NCI-H82 (cell line): ENCODE data around the gene FAAP100.
A peak's percentile ranks its signal among the peaks of the same experiment; 100 is the strongest.

Source experiments
- DNase-seq: peaks from one replicate; lab custom pipeline; 2025; lab: John Stamatoyannopoulos, UW

Gene FAAP100

DNA sequence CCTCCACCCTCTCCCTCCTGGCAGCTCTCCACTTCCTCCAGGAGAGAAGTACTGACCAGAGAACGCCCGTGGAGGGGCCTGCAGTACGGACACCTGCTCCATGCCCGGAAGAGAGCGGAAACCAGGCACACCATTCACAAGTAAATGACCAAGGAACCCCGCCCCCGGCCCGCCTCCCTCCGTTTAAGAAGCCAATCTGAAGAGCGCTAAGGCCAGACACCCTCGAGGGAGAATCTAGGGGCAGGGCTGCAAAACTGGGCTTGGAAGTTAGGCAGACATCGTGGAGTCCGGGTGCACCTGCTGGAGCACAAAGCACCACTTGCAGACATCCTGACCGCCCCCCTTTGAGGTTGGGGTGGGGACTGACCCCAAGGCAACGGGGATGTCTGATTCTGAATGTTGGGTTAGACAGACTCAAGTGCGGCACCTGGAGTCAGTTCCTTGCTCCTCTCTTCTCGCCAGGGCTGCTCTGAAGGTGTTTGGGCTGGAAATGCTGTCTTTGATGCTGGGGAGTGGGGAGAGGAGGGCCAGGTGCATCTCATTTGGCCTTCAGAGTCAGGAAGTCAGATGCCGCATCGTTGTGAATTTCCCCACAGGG is 964 bp upstream of the FAAP100 start:
- peak; percentile 91 for DNase-seq

DNA sequence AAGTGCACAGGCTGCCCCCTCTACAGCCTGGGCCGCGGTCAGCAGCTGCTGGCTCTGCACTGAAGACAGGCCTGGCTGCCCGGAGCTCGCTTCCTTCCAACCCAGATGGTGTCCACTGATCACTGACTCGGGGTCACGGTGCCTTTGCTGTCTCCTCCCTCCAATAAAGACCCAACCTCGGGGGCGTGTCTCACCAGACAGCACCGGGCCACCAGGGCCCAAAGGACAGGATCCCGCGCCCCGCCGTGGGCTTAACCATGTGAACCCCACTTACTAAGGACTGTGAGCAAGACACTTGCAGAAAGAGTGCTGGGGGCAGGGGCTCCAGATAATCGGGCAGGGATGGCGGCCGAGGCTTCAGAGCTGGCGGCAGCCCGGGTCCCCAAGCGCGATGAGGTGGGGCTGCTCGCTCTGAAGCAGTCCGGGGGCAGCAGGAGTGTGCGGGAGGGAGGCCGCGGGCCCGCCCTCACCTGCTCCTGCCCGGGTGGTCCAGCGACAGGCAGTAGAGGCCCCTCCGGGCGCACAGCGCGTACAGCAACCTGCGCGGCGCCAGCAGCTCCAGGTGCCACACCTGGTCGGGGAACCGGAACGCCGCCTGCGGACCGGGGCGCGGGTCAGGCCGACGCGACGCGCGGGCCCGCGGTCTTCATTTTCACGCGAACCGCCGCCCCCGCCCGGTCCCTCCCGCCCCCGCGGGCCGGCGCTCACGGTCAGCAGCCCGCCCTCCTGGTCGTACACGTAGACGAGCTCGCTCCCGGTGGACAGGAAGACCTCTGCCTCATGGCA is 502 bp downstream of the FAAP100 start:
- peak; percentile 36 for DNase-seq

DNA sequence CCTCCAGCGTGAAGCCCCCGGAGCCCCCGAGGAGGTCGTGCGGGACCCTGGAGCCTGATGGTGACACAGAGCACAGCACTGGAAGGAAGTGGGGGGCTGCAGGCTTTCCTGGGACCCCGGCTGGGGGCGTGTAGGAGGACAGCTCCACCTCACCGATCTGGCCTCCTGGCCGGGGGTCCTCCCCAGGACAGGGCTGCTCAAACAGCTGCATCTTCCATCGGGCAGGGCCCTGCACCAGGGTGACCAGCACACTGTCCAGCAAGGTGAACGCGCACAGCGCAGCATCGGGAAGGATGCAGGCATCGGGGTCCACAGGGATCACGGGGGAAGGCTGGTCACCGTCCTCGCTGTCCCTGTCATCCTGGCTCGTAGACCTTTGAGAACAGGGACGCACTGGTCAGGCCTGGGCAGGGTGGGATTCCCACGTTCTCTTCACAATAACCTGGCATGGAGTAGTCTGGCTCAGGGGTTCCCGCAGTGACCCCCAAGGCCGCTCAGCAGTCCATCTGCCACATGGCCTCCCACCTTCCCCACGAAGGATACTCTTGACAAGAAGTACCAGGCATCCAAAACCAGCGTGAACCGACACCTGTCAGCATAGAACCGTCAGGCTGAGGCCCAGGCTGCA is 1.2 kb downstream of the FAAP100 start:
- no peak for DNase-seq

DNA sequence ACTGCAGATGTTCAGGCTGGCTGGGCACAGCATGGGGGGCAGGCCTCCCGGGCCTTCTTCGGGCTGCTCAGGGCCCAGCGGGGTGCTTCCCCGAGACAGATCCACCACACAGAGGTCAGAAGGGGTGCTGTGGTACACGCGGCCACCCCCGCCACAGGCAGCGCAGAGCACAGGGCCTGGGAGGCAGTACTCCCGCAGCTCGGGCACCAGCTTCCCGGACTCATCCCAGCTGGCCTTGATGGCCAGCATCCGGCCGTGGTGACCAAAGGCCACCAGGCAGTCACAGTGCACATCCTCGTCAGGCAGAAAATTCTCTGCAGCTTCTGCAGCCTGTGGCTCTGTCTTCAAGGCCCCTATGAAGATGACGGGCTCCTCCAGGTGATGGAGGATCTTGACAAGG is 1.9 kb downstream of the FAAP100 start:
- no peak for DNase-seq

DNA sequence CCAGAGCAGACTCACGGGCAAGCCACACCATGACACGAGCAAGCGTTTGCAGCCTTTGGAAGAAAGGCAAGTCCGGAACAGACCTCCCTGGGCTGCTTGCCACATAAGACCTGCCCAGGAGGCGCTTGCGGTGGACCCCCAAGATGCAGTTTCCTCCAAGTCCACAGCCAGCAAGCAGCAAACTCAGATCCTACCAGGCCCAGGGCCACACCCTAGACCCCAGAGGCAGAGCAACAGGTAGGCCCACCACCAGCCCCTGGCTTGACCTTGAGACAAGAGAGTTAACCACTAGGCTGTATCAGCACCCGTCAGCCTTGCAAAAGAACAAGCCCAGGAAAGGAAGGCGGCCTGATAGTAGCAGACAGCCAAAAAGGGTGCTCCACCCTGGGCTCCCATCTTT is 2.3 kb downstream of the FAAP100 start:
- DNase-seq: no peak

DNA sequence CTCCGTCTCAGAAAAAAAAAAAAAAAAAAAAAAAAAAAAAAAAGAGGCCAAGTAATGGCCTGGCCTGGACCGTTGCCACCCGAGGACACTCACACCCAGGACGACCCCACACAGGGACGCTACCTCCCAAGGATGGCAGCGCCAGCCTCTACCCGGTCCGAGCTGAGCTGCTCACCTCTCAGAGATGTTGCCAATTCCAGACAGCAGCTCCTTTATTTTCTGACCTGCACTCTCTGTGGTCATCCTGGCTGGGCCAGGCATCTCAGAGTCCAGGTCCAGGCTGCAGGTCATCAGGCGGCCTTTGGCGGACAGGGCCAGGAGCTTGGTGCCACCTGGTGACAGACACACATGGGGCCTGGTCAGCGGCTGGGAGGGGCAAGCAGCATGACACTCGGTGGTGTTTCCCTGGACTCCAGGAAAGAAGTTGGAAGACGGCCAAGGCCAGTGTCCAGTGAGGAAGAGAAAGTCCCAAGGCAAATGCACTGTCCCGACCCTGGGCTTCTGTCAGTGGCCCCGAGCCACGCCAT is 3.1 kb downstream of the FAAP100 start:
- DNase-seq: no peak

DNA sequence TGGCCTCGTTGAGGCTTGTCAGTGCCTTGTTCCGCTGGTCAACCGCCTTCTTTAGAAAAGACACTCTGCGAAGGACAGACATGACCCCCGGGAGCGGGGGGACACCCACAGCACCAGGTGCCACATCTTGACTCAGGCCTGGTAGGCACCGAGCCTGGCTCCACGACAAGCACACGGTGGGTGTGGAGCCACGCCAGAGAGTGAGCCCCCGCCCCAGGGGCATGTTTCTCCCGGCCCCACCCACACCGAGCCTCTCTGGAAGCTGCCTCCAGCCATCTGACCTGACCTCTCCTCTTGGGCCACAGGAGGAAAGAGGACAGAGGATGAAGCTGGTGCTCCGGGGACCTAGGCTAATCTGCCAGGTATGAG is 4.6 kb downstream of the FAAP100 start:
- DNase-seq: no peak

DNA sequence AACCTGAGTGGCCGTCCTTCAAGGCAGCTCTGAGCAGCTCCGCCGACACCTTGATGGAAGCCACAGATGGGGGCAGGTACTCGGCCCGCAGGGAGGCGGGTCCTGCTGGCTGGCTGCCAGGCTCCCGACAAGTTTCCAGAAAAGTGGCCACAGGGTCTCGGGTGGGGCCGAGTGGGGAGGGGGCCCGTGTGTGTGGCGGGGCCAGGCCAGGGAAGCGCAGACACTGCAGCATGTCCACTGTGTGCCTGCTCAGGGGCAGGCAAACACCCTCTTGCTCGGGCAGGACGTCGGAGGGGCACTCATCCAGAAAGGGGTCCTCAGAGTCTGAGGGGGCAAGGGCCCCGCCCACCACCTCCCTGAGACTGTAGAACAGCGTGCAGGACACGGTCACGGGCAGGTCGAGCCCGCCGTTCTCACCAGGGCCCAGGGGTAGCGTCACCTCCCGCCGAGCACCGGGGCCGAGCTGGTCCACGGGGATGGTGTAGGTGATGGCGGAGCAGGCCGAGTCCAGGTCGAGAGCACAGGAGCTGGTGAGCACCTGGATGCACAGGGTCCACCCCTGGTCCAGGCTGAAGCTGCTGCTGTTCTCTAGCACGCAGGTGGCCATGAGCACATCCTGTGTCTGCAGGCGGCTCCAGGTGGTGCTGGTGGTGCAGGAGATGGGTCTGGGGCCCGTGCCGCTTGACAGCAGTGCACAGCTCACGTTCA is 5.1 kb downstream of the FAAP100 start:
- DNase-seq: no peak

DNA sequence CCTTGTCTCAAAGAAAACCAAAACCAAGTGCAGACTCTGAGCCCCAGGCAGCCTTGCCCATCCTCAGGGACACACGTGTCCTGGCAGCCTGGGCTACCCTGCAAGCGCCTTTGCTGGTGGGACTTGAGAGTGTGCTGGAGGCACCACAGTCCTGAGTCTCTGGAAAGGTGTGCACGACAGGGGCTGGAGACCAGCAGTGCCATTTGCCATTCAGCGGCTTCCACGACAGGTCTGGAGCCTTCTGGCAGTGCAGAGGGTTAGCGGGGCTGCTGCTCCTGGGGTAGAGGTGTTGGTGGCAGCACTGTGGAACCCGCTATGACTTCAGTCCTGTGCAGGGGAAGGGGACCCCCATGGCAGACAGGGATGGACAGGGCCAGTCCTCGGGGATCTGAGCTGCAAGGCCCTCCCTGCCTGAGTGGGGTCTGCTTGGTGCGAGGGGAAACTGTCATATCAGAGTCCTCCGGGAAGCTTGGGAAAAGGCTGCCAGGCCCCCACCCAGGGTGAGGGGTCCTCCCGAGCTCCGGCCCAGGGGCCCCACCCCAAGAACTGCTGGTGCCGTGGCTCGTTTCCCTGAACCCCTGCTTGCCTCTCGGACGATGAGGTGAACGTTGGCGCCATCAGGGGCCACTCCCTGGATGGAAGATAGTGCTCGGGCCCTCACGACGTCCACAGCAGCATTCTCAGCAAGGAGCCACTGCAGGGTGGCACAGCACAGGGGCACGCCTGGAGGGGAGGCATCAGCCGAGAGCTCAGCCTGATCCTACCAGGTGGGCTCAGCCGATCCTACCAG is 6.8 kb downstream of the FAAP100 start:
- DNase-seq: no peak

DNA sequence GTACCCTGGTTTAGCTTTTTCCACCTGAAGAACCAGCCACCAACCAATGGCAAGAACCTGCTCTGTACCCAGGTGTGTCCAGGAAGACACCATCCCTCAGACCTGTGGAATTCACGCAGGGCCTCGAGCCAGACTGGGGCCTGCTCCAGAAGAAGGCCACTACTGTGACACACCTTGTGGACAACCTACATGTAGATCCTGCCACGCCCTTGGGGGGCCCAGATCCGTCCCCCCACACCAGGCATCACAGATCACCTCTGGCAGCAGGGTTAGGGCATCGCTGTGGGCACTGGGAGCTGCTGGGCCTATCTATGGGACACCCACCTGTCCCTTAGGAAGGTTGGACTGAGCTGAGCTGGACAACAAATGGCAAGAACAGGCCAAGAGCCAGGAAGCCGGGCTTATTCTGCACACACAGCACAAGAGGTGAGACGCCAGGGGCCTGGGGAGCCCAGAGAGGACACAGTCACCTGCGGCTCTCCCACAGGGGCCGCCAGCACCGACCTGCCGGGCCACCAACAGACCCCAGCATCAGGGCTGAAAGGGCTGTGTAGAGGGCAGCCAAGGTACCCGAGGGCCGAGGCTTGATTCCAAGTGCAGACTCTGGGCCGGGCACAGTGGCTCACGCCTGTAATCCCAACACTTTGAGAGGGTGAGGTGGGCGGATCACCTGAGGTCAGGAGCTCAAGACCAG is 7.7 kb downstream of the FAAP100 start:
- no peak for DNase-seq

DNA sequence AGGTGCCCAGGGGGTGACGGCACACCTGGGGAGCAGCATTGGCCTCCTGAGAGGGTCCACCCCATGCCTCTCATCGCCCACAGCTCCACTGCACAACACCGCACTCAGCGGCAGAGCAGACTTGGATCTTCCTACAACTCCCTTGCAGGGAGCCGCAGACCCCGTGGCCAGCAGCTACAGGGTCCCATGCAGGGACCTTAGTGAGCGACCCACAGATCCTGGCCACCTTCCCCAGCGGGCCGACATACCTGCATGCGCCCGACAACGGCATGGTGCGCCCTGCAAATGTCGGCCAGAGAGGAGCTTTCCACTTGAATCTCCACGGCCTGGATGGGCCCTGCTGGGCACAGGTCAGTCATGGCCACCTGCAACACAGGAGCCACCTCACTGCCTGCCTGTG is 8.4 kb downstream of the FAAP100 start:
- DNase-seq: no peak

DNA sequence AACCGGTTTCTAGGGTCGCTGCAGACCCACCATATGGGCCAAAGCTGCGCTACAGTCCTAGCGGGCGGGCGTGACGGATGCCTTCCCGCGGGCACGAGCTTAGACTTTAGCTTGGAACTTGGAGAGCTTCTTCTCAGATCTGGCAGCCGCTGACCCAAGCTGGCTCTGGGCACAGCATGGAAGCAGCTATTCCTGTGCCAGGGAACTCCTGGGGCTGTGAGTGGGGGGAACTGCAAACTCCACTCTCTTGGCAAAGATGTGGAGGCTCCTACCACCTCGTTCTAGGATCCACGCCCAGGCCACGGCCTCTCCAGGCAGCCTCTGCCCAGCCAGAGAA is 8.8 kb downstream of the FAAP100 start:
- no peak for DNase-seq

DNA sequence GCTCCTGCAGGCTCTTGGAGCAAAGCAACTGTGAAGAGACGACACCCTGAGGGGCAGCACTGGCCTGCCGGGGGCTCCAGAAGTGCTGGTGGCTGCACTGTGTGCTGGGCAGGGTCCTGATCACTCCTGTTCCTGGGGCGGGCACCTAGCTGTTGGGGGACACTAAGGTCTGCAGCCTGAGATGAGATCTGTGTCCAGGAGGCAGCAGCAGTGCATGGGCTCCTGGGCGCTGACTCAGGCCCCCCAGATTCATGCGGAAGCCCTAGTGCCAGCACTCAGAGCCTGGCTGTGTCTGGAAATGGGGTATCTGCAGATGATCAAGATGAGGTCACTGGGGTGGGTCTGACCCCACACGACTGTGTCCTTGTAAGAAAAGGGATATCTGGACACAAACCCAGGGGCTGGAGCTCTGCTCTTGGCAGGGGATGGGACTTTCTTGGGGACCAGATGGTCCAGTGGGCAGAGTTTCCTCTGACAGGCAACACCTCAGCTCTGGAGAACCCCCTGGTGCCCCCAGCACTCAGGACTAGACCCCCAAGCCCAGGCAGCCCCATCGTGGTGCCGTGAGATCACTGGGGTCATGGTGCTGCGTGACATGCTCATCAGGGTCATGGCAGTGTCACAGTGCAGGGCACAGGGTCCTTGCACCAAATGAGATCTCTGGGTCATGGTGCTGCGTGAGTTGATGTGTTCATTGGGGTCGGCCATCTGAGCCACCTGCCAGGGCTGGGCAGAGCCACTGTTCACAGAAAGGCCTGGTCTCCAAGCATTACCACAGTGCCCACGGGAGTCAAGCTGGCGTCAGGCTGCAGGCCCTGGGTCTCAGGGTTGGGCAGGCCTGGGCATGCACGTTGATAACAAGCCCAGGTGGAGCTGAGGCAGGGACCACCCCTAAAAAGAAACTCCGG is 9.5 kb downstream of the FAAP100 start:
- no peak for DNase-seq

DNA sequence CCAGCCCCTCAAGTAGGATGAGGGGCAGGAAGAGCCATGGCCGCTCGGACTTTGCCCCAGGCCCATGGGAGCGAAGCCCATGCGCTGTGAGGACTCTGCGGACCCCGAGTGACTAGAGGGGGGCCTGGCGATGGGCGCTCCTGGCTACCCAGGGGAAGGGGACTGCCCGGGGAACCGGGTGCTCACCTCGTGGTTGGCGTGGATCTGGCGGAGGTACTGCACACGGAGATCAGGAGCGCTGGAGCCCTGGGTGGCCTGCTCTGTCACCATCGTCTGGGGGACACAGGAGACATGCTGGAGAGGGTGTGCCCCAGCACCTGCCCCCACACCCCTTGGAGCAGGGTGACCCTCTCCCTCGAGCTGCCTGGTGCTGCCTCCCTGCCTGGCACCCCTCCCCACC is 11.0 kb downstream of the FAAP100 start:
- DNase-seq: no peak

DNA sequence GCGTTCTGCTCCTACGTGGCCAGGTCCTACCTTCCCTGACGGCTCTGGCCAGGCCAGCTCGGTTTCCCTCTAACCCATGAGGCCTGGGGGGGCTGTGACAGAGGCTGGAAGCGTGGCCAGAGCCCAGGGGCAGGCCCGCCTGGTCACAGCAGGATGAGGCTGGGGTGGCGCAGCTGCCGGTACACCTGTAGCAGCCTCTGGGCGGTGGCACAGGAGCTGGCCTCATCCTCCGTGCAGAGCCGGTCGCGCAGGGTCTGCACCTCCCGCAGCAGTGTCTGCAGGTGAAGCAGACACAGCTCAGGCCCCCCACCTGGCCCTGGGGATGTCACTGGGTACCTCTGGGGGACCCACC is 11.5 kb downstream of the FAAP100 start:
- DNase-seq: no peak

DNA sequence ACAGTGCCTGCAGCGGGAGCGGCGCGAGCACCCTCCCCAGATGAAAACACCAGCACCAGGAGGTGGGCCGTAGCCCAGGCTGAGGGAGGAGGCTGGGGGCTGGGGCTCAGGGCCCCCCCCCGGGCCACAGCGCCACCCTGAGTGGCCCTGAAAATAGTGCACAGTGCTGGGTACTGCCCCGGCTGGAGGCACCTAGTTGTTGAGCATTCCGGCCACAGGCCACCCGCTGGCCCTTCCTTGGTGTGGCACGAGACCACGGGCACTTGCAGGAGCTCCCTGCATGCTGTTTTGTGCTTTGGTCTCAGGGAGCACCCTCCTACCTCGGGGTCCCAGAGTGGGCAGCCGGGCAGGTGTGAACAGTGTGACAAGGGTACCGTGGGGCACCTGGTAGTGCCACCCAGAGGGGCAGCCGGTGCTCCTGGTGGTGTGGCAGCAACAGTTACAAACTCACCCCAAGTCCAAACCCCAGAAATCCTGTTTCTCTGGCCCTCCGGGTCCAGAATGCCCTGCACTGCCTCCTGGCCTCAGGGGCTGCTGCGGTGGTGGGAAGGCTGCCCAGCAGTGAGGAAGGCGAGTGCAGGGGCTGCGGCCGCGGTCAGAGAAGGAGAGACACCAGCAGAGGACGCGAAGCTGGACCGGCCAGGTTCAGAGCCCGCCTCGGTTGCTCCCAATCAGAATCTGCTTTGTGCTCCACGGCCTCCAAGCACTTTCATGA is 12.0 kb downstream of the FAAP100 start:
- DNase-seq: no peak

DNA sequence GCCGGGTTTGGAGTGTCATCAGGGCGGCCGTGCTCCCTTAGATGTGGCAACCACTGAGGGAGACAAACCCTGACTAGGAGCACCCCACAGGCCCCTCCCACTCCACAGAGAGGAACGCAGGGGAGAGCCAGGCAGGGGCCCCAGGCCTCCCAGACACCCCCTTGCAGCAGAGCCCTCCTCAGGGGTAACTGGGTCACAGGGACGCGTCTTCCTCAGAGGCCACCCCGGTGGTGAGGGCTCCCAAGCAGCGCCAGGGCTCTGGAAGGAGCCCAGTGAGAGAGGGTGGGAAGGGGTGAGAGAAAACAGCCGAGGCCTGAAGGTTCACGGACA is 12.6 kb downstream of the FAAP100 start:
- DNase-seq: no peak

DNA sequence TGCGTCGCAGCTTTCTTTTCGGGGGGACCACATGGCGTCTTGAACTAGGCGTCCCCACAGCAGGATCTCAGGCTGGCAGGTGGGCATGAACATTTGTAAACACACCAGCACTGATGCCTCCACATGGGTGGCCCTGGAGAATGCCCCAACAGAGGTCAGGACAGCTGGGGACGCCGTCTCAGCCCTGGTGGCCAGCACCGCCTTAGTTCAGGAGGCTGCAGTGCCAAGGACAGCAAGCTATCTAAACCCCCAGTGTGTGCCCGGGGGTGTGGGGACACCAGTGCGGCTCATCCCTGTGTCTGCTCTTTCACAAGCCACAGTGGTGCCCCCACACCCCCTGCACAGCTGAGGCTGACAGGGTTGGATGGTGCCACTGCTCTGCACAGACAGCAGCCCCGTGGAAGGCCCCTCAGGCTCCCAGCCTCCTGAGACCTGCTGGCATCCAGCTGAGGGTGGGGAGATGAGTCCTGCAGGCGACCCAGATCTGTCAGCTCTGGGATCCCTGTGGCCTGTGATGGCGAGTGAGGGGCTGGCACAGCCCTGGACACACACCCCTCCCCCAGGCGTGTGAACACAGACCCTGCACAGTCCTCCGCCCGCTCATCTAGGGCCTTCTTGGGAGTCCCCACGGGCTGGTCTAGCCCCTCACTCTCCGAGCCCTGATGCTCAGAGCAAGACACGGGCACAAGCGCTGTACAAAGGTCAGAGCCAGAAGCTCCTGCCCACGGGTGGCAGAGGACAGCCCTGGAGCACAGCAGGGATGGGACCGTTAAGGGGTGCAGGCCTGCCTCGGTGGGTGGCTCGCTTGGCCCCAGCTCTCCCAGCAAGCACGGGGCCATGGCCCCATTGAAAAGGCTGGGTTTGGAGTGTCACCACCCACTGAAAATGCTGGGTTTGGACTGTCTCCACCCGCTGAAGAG is 13.2 kb downstream of the FAAP100 start:
- DNase-seq: no peak
